ENCODE data around the gene CCNA2.
A peak's percentile ranks its signal among the peaks of the same experiment; 100 is the strongest.

Gene CCNA2

DNA sequence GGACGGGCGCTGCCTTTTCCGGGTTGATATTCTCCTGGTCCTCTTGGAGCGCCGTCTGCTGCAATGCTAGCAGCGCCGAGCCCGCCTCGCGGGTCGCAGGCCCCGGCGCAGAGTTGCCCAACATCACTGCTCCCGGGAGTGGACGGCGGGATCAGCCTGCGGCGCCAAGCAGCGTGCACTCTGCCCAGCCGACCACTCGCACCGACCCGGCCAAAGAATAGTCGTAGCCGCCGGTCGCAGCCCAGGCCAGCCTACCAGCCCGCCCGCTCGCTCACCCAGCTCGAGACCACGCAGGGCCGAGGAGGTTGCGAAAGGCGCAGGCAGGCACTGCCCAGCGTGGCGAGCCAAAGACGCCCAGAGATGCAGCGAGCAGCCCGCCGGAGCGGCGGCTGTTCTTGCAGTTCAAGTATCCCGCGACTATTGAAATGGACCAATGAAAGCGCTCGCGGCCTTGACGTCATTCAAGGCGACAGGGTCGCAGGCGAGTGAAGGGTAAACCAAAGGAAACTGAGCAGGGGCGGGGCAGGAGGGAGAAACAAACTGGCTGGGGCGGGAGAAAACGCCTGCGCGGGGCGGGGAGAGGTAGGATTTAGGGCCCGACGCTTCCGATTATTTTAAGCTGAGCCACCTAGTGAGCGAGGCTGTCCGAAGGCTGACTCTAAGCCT, at the start of gene CCNA2:
Gene CCNA2, minus strand, starts transcription at position 379 of the 666 bp plus-strand sequence. Its CDS starts 255 bp downstream, at position 124.
- DNase-seq (ENCODE audit: low spot score): peak; percentile 97

DNA sequence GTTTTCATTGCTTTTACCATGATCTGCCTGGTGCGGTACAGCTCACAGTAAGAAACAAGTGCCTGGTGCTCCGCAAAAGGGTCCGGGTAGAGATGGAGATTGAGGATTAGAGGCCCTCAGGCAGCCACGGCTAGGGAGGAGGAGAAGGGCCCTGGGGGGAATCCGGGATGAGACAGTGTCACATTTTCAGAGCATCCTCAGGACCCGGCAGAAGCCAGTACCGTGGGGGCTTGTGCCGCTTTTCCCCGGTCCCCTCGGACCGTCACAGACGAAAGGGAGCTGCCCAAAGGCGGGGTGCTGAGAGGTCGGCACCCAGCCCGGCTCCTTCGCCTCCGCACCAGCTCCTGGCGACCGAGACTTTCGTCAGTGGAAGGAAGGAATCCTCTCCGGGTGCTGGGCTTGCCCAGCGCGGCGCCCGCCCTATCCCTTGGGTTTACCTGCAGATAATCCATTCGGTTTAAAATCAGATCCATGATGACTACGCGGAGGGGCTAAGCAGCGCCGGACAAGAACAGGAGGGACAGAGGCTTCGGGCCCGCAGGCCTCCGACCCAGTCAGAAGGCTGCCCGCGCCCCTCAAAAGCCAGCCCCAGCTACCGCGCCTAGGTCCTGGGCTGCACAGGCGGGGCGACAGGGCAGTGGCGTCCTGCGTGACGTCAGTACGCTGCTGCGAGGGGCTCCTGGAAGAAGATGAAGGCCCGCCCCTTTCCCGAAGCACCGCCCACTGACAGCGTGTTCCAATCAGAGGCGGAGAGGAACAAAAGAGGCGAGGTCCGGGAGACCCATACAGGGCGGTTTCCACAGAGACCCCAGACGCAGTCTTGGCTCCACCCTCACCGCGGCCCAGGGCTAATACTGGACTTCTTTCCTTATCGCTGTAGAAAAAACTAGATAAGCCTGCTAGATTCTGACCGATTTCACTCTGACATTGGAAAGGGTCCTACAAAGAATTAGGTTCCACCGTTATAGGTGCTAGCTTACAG, 46.4 kb upstream of the CCNA2 start, which contains the start of gene BBS7:
Gene BBS7, minus strand, starts transcription at position 634 of the 982 bp plus-strand sequence. Its CDS starts 161 bp downstream, at position 473.
- DNase-seq (ENCODE audit: low spot score): peak; percentile 98

DNA sequence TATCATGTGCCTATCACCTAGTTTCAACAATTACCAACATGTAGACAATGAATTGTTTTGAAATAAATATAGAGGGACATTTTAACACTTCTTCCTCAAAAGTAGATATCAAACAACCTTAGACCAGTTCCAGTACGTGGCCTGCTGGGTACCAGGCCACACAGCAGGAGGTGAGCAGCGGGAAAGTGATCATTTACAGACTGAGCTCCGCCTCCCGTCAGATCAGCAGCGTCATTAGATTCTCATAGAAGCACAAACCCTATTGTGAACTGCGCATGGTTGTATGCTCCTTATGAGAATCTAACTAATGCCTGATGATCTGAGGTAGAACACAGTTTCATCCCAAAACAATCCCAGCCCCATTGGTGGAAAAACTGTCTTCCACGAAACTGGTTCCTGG, 40.1 kb upstream of the CCNA2 start:
- no peak for DNase-seq (ENCODE audit: low spot score)

DNA sequence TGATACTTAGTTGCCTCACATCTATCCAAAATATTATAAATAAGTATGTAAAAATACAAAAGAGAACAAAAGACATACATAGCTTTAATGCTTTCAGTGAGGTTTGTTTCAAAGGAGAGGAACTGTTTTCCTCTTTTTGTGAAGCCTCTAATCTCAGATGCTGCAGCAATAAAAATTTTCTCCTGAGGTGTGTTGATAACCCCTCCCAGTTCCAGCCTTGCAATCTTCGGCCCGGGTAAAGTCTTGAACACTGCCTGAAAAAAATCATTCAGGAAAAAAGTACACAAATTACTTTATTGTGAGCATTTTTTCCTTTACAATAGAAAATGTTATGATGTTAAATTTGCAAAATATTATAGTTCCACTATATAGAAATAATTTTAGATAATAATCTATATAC, 37.7 kb upstream of the CCNA2 start:
- no peak for DNase-seq (ENCODE audit: low spot score)

DNA sequence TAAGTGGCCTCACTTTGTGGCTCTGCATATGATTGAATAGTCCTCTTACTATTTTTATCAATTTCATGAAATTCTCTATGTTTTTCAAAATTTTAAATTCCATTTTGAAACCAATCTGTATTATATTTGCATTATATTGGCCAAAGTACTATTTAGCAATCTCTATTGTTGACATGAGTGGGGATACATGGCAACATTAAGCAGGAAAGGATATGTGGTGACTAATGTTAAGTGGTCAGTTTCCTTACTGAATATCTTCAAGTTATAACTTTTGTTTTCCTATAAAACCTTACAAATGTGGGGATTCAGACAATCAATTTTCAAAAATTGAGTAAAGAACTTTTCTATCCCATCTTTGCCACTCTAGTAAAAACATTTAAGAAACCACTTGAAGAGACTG, 36.4 kb upstream of the CCNA2 start:
- no peak for DNase-seq (ENCODE audit: low spot score)

DNA sequence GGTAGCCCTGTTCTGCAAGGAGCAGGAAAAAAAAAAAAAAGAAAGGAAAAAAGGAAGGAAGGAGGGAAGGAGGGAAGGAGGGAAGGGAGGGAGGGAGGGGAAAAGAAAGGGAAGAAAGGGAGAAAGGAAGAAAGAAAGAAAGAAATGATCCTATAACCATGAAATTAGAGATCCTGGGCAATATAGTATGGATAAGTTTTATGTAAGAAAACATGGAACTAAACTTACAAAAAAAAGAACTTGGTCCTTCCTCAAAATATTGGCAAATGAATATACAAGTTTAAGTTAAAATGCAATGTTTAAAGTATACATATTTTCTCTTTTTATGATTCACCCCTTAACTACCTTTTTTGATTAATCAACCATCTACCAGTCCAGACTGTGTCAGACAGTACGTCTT, 27.7 kb upstream of the CCNA2 start:
- DNase-seq (ENCODE audit: low spot score): no peak

DNA sequence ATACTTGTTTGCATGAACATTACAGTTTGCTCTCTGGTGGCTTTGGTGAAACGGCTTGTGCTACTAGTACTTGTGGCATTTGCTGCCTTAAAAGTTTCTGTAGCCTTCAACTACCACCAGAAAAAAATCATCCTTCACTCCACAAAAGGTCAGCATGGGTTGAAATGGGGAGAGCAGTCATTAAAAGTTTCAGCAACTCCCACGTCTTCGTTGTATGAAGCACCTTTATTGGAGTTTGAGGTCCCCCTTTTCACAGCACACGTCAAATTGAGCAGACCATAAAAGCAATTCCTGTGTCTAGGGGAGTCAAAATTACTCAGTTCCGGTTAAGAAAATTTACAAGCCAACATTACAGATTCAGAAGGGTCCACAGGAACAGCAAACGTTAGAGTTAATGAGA, 23.0 kb upstream of the CCNA2 start:
- DNase-seq (ENCODE audit: low spot score): no peak

DNA sequence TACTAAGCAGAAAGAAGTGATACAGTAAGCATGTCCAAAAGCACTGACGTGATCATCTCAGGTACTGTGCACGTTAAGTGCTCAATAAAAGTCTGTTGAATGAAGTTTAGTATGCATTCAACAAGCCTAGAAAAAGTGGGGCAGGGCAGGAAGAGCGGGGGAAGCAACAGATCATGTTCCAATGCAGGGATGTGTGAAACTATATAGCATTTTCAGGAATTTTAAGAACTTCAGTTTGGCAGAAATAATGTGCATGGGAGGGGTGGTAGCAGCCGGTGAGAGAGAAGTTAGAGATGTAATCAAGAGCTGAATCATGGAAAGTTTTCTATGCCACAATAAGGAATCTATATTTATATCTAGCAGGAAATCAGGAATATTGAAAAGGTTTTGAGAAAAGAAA, 19.2 kb upstream of the CCNA2 start:
- no peak for DNase-seq (ENCODE audit: low spot score)

DNA sequence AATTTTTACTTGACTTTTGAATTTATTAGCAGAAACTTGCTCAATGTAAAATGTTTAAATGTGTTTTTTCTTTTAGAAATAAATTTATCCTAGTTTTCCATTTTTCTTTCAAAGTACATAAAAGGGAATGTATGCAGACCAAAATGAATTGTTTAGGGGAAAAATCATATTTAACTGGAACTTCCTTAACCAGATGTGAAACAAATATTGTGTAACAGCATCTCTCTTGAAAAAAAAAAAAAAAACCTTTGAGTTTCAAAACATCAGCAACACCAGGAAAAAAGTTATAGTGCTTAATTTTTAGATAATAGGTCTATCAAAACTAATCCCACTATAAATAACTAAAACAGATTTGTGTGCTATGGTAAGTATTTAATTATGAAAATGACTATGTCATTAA, 14.5 kb upstream of the CCNA2 start:
- DNase-seq (ENCODE audit: low spot score): no peak

DNA sequence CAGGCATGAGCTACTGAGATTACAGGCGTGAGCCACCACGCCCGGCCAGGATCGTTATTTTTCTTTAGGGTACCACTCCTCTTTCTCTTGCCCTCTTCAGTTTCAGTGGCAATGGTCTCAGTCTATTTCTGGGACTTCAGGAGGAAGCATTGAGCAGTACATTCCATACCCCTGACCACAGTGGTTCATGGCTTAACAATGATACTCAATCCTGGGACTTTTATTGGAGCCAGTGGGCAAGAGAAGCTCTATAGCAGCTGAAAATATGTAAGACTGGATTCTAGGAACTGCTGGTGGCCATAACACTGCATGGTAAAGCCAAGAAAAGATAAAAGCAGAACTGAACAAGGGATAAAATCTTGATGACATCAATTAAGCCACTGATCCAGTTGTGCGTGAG, 5.8 kb upstream of the CCNA2 start:
- no peak for DNase-seq (ENCODE audit: low spot score)

DNA sequence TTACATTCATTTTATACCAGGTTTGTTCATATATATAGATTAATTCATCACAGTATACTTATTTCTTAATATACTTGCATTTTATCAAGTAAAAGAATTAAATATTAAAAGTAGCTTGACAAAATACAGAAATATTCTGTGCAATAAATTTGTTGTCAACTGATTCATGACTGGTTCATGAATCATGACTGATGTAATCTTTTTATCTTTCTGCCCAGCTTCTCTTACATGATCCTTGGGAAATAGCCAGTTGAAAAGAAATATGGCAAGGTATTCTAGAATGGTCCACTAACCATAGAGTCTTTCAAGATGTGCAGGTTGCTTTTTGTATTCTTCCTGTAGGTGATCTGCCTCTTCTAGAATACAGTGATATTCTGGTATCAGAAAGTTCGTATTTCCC, 4.2 kb upstream of the CCNA2 start:
- DNase-seq (ENCODE audit: low spot score): no peak

DNA sequence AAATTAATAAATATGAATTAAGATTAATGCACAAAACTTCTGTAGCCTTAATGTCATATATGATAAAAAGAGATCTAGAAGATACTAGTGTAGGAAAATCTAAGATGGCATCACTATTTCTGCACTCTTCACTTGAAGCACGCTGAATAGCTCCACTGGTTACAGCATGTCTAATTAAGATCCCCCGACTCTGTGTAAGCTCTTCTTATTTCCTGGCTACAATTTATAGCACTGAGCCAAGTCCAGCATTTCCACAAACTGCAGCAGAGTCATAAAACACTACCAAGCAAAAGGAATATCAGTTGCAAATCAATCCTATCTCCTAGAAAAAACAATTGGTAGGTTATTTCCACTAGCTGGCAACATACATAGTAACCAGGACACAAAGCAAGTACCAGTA, 1.3 kb upstream of the CCNA2 start:
- DNase-seq (ENCODE audit: low spot score): no peak

DNA sequence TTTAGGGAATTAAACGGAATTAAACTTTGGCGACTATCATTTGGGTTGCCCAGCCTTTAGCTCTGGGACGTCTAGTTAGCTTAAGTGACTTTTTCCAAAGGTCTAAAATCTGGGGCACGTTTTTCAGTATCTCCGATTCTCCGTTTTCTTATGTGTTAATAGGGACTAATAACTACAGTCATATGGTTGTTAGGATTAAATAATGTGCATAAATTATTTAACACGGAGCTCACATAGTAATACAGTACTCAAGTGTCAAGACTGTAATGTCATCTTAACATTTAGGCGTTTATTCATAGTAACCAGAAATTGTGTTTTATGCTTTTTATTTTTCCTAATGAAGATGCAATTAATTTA, 466 bp upstream of the CCNA2 start:
- no peak for DNase-seq (ENCODE audit: low spot score)

DNA sequence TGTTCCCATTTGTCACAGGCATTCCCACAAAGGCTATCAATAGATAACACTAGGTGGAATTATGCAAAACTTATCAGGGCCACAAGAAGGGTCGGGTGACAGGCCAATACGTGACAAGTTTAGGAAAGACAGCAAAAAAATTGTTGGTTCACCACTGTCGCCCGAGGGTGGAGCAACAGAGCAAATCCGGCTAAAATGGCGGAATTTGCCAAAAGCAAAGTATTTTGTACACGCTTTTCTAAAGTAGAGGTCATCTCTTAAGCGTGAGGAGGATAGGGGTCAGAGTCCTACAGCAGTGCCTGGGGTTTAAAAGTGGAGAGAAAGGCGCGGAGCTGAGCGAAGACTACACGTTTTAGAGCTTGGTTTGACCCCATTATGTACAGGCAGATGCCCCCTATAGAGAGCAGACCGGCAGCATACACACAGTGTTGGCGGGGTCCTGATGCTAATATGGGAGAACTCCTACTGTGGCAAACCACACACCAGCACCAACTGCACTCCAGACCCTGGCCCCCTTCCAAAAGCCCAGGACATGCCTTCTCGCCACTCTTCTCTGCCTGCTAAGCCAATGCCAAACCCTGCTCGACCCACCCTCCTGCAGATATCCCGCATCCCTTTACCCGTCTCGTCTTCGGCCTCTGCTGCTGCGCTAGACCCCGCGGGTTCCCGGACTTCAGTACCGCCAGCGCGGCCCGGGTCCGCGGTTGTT, 733 bp downstream of the CCNA2 start:
- no peak for DNase-seq (ENCODE audit: low spot score)

DNA sequence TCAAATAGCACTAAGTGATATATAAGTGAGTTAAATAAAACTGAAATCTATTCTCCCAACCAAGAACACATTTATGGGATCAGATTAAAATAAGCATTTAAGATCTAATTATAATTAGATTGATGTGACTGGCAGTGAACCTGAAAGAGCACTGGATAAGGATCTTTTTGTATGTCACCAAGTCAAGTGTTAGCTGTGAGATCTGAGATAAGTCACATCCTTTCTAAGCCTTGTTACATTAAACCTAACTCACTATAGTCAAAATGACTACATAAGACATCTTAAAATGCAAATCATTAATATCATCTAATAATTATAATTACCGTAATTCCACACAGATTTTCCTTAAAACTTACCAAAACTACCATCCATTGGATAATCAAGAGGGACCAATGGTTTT, 1.6 kb downstream of the CCNA2 start:
- no peak for DNase-seq (ENCODE audit: low spot score)

DNA sequence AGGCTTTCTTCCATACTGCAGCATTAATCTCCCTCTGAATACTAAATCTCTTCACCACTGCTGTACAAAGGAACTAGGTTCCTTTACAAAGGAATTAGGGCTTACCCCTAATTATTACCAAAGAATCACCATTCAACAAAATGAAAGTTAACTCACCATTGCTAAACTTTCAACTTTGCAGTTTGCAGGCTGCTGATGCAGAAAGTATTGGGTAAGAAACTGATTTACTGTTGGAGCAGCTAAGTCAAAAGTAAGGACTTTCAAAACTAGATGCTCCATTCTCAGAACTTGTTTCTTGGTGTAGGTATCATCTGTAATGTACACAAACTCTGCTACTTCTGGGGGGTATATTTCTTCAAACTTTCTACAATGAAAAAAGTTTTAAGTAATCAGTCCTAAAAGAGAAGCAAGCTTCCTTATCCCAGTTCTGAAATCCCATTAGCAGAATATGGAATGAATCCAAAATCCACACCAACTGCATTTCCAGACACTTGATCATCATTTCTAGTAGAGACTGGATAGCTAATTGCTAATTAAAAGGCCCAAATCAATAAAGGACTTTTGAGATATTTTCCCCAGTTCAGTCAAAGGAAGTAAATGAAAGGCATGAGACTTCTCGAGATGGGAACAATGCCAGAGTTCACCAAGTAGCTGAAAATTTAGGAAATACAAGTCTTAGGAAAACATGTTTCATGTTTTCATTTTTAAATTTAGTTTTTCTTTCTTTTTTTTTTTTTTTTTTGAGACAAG, 4.3 kb downstream of the CCNA2 start:
- DNase-seq (ENCODE audit: low spot score): no peak

DNA sequence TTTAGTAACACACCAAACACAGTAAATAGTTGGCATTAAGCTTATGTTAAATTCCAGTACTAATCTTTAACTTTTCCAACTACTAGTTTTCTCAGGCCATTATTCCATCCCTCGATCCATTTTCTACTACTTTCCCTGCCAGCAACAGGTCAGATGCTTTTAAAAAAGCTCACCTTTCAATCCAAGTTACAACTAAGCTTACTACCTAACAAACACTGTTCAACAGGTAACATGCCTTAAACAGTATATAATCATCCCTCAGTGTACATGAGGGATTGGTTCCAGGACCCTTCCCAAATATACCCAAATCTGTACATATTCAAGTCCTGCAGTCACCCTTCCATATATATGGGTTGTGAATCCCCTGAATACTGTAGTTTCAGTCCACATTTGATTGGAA, 5.5 kb downstream of the CCNA2 start:
- no peak for DNase-seq (ENCODE audit: low spot score)

DNA sequence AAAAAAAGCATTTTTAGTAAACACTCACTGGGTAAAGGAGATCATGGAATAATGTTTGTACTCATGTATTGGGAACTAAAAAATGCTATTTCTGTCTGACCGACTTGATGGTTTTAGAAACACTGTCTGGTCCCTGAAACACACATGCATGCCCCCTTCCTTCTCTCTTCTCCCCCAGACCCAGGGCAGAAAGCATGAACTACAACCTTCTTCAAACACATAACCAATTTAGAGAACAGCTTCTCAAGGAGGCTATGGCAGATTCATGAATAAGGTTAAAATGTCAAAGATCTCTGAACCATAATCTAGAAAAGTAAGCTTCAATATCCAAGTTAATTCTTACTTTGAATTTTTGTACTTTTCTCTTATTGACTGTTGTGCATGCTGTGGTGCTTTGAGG, 6.0 kb downstream of the CCNA2 start:
- no peak for DNase-seq (ENCODE audit: low spot score)

DNA sequence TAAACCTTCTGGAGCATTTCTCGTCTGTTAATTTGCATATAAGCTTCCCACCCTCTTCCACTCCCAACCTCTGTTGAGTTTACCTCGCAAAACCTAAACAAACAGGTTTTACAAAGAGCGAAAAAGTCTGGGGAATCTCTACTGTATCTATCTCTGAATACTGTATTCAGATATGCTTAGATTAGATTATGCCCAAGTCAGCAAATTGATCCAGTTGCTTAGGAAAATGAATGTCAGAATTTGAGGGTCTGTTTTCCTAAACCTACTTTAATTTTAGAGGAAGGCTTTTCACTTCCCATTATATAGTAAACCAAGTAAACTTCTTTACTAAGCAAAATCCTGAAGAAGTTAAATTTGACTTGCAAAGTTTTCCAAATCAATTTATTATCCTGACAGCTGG, 6.7 kb downstream of the CCNA2 start:
- DNase-seq (ENCODE audit: low spot score): no peak

DNA sequence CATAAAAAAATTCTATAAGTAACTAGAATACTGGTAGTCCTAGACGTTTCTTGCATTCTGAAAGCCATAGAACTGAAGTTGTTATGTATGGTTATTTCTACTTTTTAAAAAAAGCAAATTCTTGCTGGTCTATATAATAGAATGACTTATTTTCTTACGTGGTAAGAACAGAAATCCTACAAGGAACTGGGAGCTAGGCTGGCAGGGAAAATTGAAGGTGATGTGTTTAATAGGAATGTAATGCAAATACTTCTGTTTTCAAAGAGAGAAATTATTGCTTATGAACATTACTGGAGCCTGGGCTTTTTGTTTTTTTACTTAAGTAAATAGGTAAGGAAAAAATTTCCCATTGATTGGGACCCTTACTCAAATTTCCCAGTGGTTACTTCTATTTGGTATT, 8.9 kb downstream of the CCNA2 start:
- no peak for DNase-seq (ENCODE audit: low spot score)

DNA sequence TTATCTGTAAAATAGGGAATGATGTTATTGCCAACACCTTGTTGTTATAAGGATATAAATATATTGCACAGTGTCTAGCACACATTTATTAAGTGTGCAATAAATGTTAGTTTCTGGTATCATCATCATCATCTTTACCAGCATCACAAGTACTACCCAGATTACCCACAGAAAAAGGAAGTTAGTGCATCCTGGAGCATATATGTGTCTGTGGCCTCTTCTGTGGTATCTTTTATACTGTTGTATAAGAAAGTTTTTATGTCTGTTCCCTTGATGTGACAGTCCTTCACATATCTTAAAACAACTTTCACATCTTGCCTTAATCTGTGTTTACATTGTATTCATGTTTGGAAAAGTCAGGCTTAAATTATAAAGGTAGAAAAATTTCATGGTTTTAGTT, 12.6 kb downstream of the CCNA2 start:
- no peak for DNase-seq (ENCODE audit: low spot score)

DNA sequence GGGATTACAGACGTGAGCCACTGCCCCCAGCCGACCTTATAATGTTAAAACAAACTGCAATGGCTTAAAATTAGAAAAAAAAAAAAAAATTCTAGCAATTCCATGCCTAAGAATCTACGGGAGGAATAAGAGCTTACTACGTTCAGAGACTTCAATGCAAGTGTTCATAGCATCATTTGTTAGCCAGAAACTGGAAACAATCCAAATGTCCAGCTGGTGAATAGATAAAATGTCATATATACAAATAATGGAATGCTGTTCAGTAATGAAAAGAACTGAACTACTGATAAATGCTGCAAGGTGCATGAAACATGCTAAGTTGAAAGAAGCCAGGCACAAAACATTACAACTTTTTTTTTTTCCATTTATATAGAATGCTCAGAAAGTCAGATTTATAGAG, 17.3 kb downstream of the CCNA2 start:
- no peak for DNase-seq (ENCODE audit: low spot score)

Data from pons (tissue), 1 donor.